Keratinocyte (primary cell): Measurements from ENCODE around the gene DDIT4. TPM values are rescaled to one million over a fixed set of nuclear protein-coding genes. Genes with fewer than 3 reads are reported as not detected.

ENCODE experiments used
- DNase-seq: peaks from one replicate; pipeline ENCODE4 v3.0.0-alpha.2; 2011; ENCODE audit warnings: low read depth, missing footprints, low spot score
- FAIRE-seq: peaks from 2 replicates; lab custom pipeline; 2011; peaks lifted over from hg19 to GRCh38; lab: Jason Lieb, UNC
- H2AFZ ChIP-seq: 2 replicates; pipeline ENCODE4 v1.6.0; 2012; ENCODE audit warnings: low read length, control low read depth, inconsistent platforms; ENCODE audit not compliant: control insufficient read depth
- H3K27ac ChIP-seq: 2 replicates; pipeline ENCODE4 v1.5.1; 2011; ENCODE audit warnings: low read length; ENCODE audit not compliant: control insufficient read depth, insufficient read depth
- H3K27me3 ChIP-seq: 3 replicates; pipeline ENCODE4 v1.6.0; 2011; ENCODE audit warnings: low read length; ENCODE audit not compliant: control insufficient read depth, insufficient read depth; ENCODE audit errors: extremely low read depth
- H3K36me3 ChIP-seq, 2 experiments: 2 replicates in 1 of 2; 3 replicates in 1 of 2; pipeline ENCODE4 v1.5.1; 2011; ENCODE audit warnings: low read length in 2 of 2, mild to moderate bottlenecking in 1 of 2; ENCODE audit not compliant: control insufficient read depth in 2 of 2, insufficient read depth in 2 of 2; ENCODE audit errors: extremely low read depth in 1 of 2
- H3K4me1 ChIP-seq: 3 replicates; pipeline ENCODE4 v1.5.1; 2011; ENCODE audit warnings: low read length; ENCODE audit not compliant: control insufficient read depth, insufficient read depth; ENCODE audit errors: extremely low read depth
- H3K4me2 ChIP-seq: 3 replicates; pipeline ENCODE4 v1.6.0; 2011; ENCODE audit warnings: low read depth, low read length; ENCODE audit not compliant: control insufficient read depth, insufficient read depth; ENCODE audit errors: extremely low read depth
- H3K4me3 ChIP-seq, 3 experiments: fragments of 200-600 bp in 1 of 3; sonication (generic) in 1 of 3; 2 replicates in 2 of 3; 3 replicates in 1 of 3; pipeline ENCODE4 v1.5.1; 2011 to 2016; ENCODE audit warnings: low read length in 3 of 3, mild to moderate bottlenecking in 3 of 3, control low read depth in 2 of 3, inconsistent platforms in 1 of 3, low read depth in 1 of 3, mixed read lengths in 1 of 3, mixed run types in 1 of 3, moderate library complexity in 1 of 3; ENCODE audit not compliant: control insufficient read depth in 2 of 3, insufficient read depth in 2 of 3; ENCODE audit errors: extremely low read depth in 1 of 3
- H3K79me2 ChIP-seq: 2 replicates; pipeline ENCODE4 v1.6.0; 2012; ENCODE audit warnings: low read length; ENCODE audit not compliant: control insufficient read depth, insufficient read depth
- H3K9ac ChIP-seq: 3 replicates; pipeline ENCODE4 v1.6.0; 2011; ENCODE audit warnings: low read length; ENCODE audit not compliant: control insufficient read depth, insufficient read depth; ENCODE audit errors: extremely low read depth
- H3K9me1 ChIP-seq: 3 replicates; pipeline ENCODE4 v1.6.0; 2011; ENCODE audit warnings: low read length; ENCODE audit not compliant: control insufficient read depth, insufficient read depth; ENCODE audit errors: extremely low read depth
- H3K9me3 ChIP-seq: 2 replicates; pipeline ENCODE4 v1.5.1; 2012; ENCODE audit warnings: low read depth, low read length; ENCODE audit not compliant: control insufficient read depth
- H4K20me1 ChIP-seq: 3 replicates; pipeline ENCODE4 v1.6.0; 2011; ENCODE audit warnings: low read length; ENCODE audit not compliant: control insufficient read depth, insufficient read depth; ENCODE audit errors: extremely low read depth
- EZH2 ChIP-seq: IDR thresholded peaks from one replicate; pipeline ENCODE4 v1.6.1; 2012; ENCODE audit warnings: inconsistent platforms, mild to moderate bottlenecking, low read length, moderate library complexity
- dilution Hi-C: fragments of 300-500 bp; cut with MboI; formaldehyde crosslinking; loops from one replicate; pipeline ENCODE4 v1.7.0; 2020; ENCODE audit warnings: low sequenced_read_pairs; ENCODE audit not compliant: extremely low pct_ligation_motif_present
- polyA plus RNA-seq, 5 experiments: library from polyadenylated mRNA; depleted of rRNA in 3 of 5; stranded (reverse) in 3 of 5; stranded (forward) in 1 of 5; unstranded in 1 of 5; fragments of >200 nt; gene quantifications; 1 replicate in 1 of 5; 2 replicates in 3 of 5; 3 replicates in 1 of 5; pipeline versions ENCODE4 v1.2.1 to v1.2.3, GENCODE V29; 2011 to 2012; ENCODE audit warnings: missing spikeins in 2 of 5, low read depth in 1 of 5, low replicate concordance in 1 of 5
- TF ChIP-seq, protein P1 (sequence below), 3 experiments: IDR thresholded peaks in 1 of 3; conservative IDR thresholded peaks in 1 of 3; optimal IDR thresholded peaks in 1 of 3; 2 replicates in 2 of 3; 3 replicates in 1 of 3; pipeline versions ENCODE3 to v1.5.1; 2011; ENCODE audit warnings: low read length in 3 of 3, mild to moderate bottlenecking in 3 of 3, moderate library complexity in 2 of 3, control low read depth in 1 of 3, inconsistent platforms in 1 of 3; ENCODE audit not compliant: insufficient read depth in 2 of 3; ENCODE audit errors: extremely low read depth in 1 of 3

The DDIT4 gene
- polyA plus RNA-seq, 1 donor (not counting 4 experiments of a cell fraction or from before 2014, with no cell fraction given) = 248 TPM

GRCh38 chr10:72239409-72239808 lies 34.3 kb upstream of the DDIT4 start:
- no peak for FAIRE-seq
- Histone ChIP-seq H4K20me1 (no peaks in the 10 kb centered on the region), H3K9ac (no peak overlapping the region), H3K27me3 (no peaks in the 10 kb centered on the region), H3K27ac (no peak overlapping the region), H3K4me3 (no peak overlapping the region), H2AFZ (no peak overlapping the region), H3K9me3 (no peaks in the 10 kb centered on the region), H3K9me1 (no peaks in the 10 kb centered on the region), H3K4me1 (peaks cover 8% of the 10 kb centered on the region), H3K4me2 (no peak overlapping the region), H3K79me2 (no peaks in the 10 kb centered on the region), H3K36me3 (peaks cover 0 to 3% of the 10 kb centered on the region in 2 experiments)
- no peak for DNase-seq
- dilution Hi-C loops = no loop called here
- TF ChIP-seq, protein P1, sequence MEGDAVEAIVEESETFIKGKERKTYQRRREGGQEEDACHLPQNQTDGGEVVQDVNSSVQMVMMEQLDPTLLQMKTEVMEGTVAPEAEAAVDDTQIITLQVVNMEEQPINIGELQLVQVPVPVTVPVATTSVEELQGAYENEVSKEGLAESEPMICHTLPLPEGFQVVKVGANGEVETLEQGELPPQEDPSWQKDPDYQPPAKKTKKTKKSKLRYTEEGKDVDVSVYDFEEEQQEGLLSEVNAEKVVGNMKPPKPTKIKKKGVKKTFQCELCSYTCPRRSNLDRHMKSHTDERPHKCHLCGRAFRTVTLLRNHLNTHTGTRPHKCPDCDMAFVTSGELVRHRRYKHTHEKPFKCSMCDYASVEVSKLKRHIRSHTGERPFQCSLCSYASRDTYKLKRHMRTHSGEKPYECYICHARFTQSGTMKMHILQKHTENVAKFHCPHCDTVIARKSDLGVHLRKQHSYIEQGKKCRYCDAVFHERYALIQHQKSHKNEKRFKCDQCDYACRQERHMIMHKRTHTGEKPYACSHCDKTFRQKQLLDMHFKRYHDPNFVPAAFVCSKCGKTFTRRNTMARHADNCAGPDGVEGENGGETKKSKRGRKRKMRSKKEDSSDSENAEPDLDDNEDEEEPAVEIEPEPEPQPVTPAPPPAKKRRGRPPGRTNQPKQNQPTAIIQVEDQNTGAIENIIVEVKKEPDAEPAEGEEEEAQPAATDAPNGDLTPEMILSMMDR (optimal IDR thresholded peaks at IDR 0.05 in 1 of 3, IDR thresholded peaks at IDR 0.05 in 1 of 3, conservative IDR thresholded peaks at IDR 0.05 in 1 of 3; ENCODE audit: extremely low read depth in 1 of 3, insufficient read depth in 2 of 3, low read length in 3 of 3) = no peak
- TF ChIP-seq EZH2 = no peak

- dilution Hi-C loops = no loop called here
- H3K9me1 ChIP-seq = no peaks in the 10 kb centered on the region
- no peaks in the 10 kb centered on the region for H3K79me2 ChIP-seq
- H3K27me3 ChIP-seq = no peaks in the 10 kb centered on the region
- no peaks in the 10 kb centered on the region for H4K20me1 ChIP-seq
- peaks cover 0 to 1% of the 10 kb centered on the region in 2 experiments for H3K36me3 ChIP-seq
- no peak for FAIRE-seq
- TF ChIP-seq EZH2 = no peak
- TF ChIP-seq, protein P1 (optimal IDR thresholded peaks at IDR 0.05 in 1 of 3, IDR thresholded peaks at IDR 0.05 in 1 of 3, conservative IDR thresholded peaks at IDR 0.05 in 1 of 3; ENCODE audit: extremely low read depth in 1 of 3, insufficient read depth in 2 of 3, low read length in 3 of 3) = no peak
- no peak overlapping the region for H3K27ac ChIP-seq
- no peak for DNase-seq
- H3K4me3 ChIP-seq = no peak overlapping the region
- no peak overlapping the region for H3K4me2 ChIP-seq
- no peaks in the 10 kb centered on the region for H3K9me3 ChIP-seq
- no peak overlapping the region for H2AFZ ChIP-seq
- no peak overlapping the region for H3K9ac ChIP-seq
- H3K4me1 ChIP-seq = peaks cover 13% of the 10 kb centered on the region
Observed at GRCh38 chr10:72240371-72240770, 33.4 kb upstream of the DDIT4 start.
